Activated CD4-positive, alpha-beta T cell treated with anti-CD3 and anti-CD28 coated beads for 24 hours (primary cell): Measurements from ENCODE around the gene GUCY1A2.

ENCODE experiments used
- DNase-seq, 2 donors: peaks; one replicate each; pipeline ENCODE4 v3.0.0-alpha.2; 2020; ENCODE audit warnings: low read depth in 2 of 2

The GUCY1A2 gene

DNA sequence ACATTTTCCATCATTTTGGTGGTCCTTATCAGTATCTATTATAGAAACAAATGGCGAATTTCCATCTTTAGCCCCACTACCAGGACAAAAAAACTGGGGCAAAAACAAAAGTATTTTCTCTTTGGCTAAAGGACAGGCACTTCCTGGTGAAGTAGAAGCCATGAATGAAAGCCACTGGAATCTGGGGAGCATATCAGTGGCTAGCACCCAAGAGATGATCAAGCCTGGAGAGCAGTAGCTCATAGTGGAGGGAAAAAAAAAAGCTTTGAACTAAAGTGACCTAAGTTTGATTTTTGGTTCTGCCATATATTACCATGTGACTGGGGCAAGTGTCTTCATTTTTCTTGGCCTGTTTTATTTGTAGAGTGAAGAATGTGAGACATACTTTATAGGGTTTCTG is 272.3 kb downstream of the GUCY1A2 start:
- no peak for DNase-seq

DNA sequence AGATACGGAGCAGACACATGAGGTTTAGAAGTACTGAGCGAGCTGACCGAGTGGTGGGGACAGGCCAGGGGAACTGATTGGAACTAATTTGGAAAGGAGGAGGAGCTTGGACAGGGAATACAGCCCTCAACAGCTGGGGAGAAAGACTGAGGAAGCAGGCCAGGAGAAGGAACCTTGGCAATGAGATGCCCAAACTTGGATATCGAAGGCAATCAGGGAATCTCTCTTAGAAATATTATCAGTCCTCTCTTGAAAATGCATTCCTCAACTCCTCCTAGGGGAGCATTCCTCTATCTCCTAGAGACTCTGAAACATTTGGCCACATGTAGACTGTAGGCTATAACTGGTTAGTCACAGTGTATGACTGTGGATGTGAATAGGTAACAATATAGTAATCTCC is 284.6 kb downstream of the GUCY1A2 start:
- DNase-seq = no peak

DNA sequence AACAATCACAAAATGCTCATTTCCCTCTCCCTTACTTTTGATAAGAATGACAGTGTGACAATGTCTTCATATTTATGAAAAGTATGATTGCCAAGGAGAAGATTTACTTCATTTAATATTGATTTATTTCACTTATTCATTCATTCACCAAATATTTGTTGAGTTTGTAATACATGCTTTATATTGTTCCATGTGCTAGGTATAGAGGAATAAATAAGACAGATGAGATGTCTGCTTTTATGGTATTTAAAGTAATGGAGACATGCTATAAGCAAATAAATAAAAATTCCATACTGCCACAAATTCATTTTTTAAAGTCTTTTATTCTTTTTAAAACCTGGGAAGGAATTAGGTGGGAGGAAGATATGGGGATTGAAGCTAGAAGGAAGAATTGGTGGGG is 289.4 kb downstream of the GUCY1A2 start:
- no peak for DNase-seq

DNA sequence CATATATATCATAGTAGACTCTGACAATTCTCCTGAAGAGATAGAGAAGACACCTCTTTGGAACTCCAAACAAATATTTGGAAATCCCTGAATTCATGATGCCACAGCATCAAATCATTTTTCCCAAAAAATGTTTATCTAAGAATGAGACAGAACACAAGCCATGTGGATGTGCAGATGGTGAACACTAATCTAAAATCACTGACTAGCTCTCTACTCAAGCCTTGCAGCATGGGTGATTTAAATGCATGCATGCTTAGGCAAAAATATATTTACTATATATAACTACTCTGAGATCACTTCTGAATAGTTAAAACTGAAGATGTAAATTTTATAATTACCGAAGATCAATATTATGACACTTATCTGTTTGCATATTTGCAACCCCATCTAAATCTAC is 289.9 kb downstream of the GUCY1A2 start:
- DNase-seq = no peak

DNA sequence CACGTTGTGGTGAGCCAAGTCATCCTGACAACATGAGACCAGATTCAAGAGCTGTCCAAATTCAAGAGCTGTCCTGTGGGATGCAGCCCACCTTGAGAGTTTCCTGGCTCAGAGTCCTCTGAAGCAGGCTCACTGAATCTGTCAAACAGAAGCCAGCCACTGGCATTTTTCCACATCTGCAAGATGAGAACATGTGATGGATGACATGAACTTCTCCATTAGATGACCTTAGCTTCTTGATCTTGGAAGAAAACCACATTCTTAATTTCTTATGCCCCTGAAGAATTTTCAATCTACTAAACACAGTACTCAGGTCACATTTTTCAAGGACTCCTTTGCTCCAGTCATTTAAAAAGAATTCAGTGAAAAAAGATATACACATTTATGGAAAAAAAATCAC is 291.0 kb downstream of the GUCY1A2 start:
- no peak for DNase-seq

DNA sequence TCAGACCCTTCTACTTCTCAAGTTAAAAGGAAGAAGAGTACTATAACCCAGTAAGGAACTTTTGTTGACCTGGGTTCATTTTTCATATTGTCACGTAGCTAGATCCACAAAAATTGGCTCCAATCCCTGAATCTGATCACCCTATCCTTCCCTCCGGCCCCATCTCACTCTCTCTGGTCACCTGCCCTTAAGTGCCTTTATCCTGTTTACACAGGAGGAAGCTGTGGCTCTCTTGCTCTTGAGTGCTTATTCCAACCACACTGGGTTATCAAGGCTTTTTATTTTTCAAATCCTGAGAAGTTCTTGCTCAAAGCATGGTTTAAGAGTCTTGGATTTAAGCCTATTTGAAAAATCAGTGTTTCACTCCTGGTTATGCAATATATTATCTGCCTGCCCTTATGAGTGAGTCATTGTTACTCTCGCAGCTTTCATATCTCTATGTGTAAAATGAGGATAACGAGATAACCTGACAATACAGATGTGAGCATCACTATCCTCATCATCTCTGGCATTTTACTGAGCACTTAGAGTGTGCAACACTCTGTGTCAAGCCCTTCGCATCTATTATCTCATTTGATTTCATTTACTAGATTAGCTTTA is 293.9 kb downstream of the GUCY1A2 start:
- DNase-seq = no peak

DNA sequence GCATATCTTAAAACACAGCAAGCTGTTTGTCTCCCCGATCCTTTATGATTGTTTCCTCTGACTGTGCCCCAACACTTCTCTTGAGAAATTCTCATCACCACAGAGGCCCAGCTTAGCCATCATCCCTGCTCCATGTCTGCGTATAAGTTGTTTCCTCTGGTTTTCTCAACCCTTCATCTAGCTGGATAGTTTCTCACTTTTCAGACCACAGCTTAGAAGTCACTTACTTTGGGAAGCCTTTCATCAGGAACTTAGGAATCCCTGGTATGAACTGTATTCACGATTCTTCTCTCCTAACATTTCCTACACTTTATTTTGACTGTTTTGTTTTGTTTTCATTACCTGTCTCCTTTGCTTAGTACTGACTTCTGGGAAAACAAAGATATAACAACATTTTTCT is 295.2 kb downstream of the GUCY1A2 start:
- no peak for DNase-seq

DNA sequence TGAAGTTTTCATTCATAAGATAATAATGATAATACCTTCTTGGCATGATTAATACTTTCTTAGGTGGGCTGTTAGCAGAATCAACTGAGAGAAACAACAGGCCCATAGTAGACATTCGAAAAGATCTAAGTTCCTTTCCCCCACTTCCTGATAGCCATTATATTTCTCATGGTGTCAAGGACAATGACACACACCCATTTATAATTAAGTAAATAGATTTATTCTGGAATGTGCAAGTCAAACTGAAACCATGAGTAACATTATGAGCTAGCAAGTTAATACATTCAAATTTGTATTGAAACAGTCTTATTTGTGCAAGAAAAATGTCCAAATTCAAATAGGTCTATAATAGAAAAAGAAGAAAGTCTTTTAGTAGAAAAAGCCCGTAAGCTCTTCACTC is 301.1 kb downstream of the GUCY1A2 start:
- no peak for DNase-seq

DNA sequence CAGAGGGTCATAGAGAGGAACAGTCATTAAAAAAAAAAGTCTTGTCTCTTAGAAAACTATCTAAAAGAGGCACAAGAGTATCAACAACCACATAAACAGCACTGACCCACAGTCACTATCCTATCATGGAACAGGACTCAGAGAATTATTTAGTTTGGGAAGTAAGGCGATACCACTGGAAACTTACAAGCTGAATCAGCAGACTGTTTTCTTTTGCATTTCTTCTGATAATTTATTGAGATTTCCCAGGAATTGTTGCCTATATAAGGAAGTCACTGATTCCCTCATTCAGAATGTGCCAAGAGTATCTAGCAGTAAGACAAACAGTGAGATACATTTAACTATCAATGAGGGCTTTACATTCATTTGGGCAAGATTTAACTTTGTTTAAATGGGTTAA is 304.1 kb downstream of the GUCY1A2 start:
- DNase-seq = no peak

DNA sequence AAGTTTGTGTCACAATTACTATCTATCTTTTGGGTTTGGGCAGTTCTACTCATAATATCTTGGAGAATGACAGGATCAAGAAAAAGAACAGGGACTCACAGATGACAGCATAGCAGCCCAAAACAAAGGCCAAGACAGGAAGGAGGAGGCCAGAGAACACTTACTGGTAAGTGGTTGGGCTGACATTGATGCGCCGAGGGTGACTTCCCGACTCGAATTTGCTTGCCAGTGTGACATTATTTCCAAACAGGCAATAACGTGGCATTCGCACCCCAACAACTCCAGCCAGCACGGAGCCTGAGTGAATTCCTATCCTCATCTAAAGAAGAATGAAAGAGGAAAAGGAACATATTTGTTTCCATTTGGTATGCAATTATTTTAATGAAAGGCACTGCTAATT is 309.9 kb downstream of the GUCY1A2 start:
- DNase-seq = no peak

DNA sequence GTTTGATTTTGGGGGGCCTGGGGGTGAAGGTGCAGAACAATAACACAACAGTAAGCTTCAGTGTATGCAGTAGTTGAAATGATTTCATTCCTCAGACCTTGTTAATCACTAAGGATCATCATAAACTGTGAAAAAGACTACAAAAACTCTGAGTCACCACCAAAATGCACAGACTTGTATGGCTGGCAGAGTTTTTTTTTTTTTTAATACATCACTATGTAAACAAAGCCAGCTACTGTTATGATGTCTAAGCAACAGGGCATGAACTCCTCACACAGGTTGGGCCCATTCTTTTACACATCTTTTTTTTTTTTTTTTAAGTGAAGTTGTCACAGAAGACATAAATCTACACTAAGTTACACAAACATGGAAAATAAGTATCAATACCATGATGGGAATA is 311.9 kb downstream of the GUCY1A2 start:
- DNase-seq = no peak

DNA sequence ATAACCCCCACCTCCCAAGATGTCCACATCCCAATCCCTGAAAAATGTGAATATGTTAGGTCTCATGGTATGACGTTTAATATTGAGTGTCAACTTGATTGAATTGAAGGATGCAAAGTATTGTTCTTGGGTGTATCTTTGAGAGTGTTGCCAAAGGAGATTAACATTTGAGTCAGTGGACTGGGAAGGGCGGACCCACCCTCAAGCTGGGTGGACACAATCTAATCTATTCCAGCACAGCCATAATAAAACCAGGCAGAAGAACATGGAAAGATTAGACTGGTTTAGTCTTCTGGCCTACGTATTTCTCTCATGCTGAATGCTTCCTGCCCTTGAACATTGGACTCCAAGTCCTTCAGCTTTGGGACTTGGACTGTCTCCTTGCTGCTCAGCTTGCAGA is 315.5 kb downstream of the GUCY1A2 start:
- DNase-seq = no peak

DNA sequence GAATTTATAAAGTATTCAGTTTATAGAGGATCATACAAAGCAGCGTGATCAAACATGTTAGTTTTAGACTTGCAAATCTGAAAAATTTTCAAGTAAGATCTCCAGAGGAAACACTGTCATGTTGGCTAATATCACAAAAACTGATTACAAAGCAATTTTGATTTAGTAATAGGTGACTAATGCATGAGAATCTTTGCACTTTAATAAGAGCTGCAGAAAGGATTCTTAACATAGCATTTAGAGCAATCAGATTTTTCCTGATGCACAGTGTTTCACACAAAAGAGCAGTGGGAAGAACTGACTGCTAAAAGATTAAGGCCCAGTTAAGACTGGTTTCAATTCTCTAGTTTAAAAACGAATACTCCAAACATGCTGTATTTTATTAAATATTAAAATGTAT is 321.2 kb downstream of the GUCY1A2 start:
- no peak for DNase-seq

DNA sequence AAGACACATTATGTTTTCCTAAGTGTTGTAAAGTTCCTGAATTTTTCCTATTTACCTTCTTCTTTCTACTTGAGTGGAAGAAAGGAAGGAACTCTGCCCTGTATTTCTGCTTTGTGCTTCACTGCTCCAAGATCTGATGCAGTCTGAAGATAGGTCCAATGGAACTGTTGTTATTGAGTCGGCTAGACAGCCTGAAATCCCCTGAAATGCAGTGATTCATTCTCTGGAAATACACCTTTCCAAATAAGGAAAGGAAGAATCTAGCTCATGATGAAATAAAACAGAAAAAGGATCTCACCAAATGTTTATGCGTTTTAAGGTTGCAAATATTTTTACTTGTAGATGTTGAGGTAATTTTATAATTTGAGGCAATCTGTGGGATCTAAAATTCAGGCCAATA is 322.8 kb downstream of the GUCY1A2 start:
- DNase-seq = no peak

DNA sequence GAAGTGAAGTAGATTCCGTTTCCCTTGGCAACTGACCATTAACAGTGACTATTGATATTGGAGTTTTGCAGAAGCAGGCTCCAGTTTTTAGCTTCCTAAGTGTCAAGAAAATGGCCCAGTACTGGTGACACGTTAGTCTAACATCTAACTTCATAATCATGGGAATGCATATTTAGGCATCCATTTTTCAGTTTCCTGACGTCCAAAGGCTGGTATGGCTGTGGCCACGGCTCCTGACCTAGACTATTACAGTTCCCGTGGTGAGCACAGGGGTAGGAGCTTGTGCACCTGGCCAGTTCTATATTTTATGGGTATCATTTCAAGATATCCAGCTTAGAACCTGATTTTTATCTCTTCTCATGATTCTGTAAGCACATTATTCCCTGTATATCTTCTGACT is 323.8 kb downstream of the GUCY1A2 start:
- no peak for DNase-seq

DNA sequence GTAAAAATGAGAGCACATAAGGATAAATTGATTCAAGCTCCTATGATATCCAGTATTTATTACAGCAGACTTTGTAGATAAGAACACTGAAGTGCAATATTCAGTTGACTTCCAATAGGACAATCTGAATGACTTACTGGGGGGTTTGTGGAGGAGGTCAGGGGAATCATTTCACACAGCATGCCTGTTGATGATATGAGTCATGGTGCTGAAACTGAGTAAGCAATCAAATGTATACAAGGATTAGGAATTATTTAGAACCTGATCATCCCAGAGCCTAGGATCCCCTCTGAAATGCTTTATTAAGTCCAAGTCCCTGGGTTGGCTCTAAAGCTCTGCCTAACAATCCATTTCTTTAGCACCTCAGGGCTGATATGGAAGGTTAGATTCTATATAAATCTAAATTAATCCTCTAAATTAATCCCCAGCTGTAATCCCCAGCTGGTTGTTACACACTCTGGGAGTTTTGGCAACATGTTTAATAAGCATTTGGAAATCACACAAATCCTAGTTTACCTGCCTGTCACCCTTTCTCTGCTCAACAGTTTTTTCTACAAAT is 326.4 kb downstream of the GUCY1A2 start:
- DNase-seq = no peak

DNA sequence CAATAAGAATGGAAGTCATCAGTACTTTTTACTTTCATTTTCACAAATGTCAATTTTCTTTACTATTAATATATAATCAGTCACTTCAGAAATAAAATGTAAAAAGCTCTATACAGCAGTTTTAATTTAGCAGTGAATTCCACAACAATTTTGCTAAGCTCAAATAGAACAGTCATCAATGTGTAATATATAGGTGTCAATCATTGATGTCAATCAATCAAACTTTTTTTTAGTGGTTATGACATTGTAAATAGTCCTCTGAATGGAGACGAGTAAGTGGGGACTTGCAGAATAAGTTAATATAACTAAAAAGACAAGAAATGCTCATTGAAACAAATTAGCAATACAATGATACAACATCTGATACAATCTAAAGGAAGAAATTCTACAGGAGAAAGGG is 327.4 kb downstream of the GUCY1A2 start:
- no peak for DNase-seq

DNA sequence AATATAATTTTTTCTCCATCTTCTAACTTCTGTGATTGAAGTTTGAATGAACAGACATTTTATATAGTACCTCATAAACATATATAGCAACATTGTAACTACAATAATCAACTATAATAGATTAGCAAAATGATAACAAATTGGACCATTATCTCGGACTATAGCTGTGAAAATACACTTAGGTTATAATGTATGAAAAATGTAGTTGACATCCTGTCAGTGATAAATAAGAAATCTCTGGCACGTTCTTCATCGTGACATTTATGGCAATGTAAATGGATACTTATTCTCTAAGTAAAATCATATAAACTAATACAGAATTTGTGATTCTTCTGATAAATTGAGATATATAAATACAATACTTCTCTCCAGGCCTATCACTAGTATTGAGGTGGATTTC is 333.3 kb downstream of the GUCY1A2 start:
- DNase-seq = no peak

DNA sequence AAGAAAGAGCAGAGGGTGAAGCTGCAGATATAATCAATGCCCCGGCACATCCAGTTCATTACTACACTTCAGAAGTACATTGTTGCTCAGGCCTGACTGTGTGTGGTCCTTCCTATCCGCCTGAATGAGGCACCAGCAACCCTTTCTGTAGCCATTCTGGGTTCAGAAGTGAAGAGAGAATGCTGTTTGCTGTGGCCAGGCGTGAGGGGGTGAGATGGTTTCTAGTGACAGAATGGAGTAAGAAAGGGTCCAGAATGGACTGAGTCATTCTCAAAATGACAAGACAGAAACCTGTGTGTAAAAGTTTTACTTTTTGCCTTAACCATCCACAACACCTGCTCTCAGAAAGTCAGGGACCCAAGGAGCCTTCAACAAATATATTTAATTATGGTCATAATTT is 334.8 kb downstream of the GUCY1A2 start:
- no peak for DNase-seq

DNA sequence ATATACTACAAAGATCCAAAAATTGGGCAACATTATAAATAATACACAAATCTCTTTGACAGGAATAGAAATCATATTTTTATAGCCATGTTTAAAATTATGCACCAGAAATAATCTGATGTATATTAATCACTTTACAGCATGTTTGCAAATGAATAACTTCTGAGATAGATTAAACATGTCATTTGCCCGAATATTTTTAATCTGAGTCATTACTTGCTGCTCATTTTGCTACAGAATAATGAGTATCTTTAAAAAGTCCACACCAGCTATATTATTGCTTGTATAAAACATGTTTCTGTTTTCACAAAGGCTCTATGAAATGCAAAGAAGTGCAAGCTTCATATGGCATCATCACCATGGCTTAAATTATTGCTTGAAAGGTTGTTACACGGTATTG is 336.8 kb downstream of the GUCY1A2 start:
- DNase-seq = no peak

DNA sequence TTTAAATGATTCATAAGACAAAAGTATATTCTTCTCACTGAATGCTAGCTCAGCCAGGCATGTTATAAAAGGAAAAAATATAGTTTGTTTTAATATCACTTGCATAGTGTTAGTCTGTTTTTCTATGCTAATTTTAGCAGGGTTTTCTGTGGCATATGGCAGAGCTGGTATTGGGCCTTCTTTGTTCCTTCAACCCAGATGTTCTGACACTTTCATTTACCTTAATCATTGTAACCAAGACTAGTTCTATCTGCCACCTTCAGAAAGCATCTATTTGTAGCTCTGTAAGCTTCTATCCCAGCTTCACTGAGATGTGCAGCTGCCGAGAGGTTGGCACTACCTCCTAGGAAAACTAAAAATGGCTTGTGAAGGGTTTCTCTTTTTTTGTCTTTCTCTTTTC is 338.7 kb downstream of the GUCY1A2 start:
- DNase-seq = no peak

DNA sequence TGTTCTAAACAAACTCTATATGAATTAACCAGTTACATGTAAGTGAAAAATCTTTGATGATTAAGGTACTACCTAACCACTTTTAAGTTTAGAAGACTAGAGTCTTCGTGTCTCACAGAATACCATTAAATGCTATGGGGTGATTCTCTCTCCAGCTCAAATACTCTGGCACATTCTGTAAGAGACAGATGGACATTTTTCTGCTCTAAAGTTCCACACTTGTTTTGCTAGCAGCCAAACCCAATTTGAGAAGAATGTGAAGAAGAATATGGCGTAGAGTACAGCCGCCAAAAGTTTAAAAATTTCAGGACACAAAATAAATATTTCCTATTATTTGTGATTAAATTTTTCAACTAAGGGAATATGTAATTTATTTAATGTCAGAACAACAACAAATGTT is 339.1 kb downstream of the GUCY1A2 start:
- DNase-seq = no peak

DNA sequence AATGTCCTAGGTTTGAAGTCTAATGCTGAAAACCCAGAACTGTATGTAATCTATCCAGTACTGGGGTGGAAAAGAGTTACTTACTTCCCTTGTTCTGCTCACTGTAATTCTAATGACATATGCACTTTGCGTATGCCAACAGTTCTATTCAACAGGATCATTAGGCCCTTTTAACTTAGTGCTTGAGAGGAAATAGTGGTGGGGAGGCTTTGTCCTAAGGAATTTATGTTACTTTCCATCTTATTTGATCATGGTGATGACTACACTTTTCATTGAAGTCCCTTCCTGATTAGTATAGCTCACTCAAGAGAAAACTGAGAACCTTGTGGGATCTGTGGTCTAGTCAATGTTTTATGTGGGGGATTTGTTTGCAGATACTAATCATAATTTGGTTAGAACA is 348.2 kb downstream of the GUCY1A2 start:
- no peak for DNase-seq

DNA sequence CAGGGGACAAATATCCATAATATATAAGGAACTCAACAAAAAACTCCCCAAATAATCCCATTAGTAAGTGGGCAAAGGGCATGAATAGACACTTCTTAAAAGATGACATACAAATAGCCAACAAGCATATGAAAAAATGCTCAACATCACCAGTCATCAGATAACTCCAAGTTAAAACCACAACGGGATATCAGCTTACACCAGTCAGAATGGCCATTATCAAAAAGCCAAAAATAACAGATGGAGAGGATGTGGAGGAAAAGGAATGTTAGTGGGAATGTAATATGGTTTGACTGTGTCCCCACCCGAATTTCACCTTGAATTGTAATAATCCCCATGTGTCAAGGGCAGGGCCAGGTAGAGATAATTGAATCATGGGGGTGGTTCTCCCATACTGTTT is 350.1 kb downstream of the GUCY1A2 start:
- DNase-seq = no peak
